Measurements from ENCODE around the gene PHKB.
"Not testable (repeated sequence)": the region's sequence is repeated elsewhere in the genome, so short reads cannot be mapped to it uniquely, and the experiment has no call there.

Gene PHKB

DNA sequence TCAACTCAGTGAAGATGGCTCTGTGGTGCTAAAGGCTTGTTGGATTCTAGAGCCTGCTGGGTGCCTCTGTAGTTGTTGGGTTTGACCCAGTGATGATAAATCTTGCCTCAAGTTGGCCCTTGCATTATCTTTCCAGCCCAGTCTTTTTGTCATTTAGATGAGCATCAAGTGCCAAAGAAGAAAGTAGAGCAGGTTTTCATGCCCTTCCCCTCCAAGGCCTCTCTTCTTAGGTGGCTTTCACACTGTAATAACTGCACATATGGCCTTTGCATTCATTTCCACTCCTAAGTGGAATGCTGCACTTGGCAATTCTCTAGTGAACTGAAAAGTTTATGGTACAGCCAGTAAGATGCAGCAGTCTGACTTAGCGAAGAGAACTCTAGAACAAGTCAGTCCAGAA, 165.1 kb downstream of the PHKB start:
- no peak for DNase-seq (ENCODE audit: low spot score)

DNA sequence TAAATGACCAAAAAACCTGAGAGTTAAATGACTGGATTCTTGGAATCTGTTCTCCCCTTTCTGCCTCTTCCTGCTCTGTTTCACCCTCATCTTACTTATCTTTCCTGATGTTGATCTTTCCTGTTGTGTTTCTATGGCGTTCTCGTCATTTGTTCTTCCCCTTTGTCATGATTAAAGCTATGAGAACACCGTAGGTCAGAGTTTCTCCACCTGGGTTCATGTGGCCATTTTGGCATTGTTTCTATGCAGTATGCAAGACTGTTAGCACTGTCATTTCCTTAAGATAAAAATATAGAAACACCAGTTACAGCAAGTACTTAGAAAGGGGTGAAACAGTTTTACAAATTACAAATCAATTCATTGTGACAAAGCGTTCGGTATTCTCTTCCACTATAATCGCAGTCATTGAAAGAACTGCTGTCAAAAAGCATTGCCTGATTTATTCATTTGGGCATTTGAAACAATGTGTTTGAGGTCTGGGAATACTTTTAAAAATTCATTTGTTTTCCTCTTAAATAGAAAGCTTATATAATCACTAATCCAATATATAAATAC, 166.0 kb downstream of the PHKB start:
- no peak for DNase-seq (ENCODE audit: low spot score)

DNA sequence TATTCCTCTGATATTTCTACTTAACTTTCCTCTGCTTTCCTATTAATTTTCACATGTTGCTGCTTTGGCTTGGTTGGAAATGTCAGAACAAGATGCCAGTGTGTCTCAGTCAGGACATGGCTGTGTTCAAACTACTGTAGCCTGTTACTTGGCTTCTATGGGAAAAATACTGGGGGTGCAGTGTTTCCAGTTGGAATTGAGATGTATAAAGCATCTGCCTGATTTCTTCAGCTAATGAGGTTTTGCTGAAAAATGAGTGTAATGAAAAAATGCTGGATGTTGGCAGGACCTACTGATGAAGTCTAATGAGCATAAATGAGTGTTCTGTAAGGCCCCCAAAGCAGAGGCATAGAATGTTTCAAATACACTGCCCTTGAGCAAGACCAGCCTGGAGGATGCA, 166.6 kb downstream of the PHKB start:
- no peak for DNase-seq (ENCODE audit: low spot score)

DNA sequence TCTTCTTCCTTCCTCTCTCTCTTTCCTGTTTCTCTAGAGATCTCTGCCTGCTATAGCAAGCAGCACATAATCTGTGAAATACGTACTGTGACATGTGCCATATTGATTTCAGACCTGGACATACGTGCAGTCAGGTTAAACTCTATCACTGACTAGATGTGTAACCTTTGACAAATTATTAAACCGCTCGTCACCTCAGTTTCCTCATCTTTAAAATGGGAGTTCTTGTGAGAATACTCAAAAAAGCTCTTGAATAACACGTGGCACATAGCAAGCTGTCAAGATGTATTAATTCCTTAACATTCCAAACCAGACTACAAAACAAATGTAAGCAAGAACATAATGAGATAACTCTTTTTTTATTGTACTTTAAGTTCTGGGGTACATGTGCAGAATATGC, 170.0 kb downstream of the PHKB start:
- no peak for DNase-seq (ENCODE audit: low spot score)

DNA sequence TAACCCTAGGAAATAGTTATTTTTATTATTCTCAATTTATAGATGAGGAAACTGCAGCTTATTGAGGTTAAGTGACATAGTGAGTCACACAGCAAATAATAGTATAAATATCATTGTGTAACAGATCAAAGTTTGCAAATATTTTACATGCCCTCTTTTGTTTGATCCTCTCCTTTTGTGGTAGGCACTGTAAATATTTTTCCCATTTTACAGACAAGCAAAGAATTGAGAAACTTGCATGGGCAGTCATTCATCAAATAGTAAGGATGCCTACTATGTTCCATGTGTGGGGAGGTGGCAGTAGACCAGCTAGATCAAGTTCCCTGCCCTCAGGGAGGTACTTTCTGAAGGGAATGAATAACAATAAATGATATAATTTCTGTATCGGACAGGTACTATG, 173.0 kb downstream of the PHKB start:
- DNase-seq (ENCODE audit: low spot score) = no peak

DNA sequence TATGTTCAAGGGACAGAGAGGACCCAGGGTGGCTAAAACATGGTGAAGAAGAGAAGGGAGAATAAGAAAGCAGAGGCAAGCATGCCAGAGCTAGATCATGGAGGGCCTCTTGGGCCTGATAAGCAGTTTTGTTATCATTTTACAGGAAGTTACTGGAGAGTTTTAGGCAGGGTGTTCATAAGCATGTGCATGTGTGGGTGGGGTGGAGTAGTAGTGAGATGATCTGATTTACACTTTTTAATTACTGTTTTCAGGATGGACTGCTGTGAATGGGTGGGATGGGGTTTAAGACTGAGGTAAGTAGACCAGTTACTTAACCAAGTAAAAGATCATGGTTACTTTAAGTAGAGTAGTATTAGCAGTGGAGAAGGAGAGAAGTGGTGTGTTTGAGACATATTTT, 173.6 kb downstream of the PHKB start:
- no peak for DNase-seq (ENCODE audit: low spot score)

DNA sequence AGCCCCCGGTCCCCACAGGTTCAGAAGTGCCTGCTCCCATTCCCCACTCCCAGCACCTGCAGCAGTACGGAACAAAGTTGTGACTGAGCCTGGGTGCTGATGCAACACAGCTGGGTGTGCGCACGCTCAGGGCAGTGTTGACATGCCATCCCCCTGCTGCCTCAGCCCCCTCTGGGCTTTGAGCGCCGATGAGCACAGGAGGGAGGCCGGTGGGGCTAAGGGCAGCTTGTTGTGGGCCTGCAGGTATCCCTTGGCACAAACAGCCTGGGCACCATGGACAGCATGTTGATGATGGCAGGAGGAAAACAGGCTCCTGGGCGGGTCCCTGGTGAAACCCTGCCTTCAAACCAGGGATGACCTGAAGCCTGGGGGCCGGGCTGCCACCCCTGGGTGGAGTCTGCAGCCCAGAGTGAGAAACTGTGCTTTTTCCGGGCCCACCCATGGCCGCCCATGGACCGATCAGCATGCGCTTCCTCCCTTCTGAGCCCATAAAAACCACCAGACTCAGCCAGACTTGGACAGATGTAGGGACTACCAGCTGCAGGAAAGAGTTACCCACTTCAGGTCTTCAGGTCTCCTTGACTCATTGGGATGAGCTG, 175.5 kb downstream of the PHKB start:
- DNase-seq (ENCODE audit: low spot score) = no peak

DNA sequence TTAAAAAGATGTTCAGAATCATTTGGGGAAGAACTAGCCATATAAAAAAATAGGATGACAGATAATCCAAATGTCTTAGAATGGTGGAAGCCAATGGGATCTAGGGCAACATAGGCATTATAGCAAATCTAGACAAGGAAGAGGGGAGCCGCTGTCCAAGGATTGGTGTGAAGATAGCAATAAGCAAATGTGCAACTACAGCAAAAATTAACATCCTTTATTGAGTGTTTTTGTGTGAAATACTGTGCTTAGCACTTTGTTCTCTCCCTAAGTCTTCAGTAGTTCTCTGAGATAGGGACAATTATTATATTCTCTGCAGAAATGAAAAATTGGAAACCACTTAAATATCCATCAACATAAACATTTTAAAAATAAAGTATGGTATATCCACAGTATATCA, 177.0 kb downstream of the PHKB start:
- DNase-seq (ENCODE audit: low spot score) = no peak

DNA sequence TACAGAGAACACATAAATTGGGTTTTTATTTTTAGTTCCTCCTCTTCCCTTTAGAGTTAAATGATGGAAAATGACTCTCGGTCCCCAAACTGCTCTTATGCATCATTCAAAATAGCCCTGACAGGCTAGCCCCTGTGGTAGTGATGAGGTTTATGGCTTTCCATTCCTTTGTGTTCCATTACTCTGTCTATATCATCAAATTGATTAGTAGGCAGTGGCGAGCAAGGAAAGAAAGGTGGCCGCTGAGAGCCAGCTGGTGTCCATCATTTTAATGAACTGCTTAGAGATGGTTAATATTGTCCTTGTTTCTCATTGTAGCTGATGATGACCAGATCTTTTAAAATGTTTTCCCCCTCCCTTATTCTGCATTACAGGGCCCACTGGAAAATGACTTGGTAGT, 179.5 kb downstream of the PHKB start:
- no peak for DNase-seq (ENCODE audit: low spot score)

DNA sequence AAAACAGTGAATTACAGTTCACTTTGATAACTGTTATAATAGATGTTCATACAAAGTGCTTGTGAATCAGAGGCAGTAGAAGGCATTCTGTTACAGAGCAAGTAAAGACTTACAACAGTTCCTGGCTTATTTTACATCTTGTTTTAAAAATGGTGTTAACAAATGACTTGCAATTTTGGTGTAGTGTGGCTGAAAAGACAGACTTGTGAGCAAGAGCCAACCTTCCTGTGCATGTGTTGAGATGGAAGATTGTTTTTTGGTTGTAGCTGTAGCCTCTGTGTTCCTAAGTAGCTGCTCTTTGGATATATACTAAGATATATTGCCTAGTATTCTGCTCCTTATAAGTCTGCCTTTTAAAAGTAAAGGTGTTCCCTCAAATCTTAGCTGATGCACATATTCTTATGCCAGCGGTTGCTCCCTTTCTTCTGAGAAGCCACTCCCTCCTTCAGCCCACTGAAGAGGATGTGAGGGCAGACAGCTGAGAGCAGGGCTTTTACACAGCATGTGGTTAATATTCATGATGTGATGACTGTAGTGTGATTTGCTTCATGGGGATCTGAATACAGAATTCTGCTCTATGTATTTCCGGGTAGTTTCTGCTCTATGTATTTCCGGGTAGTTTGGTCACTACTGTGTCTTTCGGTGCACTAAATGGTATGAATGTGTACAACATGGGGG, 182.3 kb downstream of the PHKB start:
- no peak for DNase-seq (ENCODE audit: low spot score)

DNA sequence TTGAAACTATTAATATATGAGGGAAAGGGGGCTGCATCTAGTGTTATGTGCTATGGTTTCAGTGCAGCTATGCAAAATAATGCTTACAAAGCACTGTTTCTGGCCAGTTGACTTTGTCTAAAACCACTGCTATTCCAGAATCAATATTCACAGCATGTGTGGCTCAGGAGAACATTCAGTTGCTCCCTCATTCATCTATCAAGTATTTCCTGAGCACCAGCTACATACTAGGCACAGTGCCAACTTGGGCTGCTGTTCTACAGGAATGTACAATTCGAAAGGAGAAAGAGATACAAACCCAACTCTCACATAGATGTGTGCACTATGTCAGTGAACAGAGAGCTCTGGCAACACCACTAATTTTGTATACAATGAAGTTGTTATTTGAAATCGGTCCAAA, 183.0 kb downstream of the PHKB start:
- DNase-seq (ENCODE audit: low spot score) = no peak

DNA sequence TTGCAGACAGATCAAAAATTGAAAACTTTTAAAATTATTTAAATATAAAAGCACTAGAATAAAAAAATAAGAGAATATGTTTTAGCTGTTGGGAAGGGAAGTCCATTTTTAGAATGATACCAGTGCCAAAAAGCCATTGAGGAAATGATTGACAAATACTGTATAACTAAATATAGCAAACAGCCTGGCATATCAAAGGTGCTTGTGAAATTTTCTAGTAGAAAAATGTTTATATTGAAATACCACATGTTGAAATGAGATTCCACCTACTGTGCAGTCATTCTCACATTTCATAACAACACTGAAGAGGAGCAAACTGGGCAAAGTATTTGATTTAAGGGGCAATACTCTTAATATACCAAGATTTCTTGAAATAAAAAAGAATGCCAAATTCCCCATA, 183.5 kb downstream of the PHKB start:
- no peak for DNase-seq (ENCODE audit: low spot score)

DNA sequence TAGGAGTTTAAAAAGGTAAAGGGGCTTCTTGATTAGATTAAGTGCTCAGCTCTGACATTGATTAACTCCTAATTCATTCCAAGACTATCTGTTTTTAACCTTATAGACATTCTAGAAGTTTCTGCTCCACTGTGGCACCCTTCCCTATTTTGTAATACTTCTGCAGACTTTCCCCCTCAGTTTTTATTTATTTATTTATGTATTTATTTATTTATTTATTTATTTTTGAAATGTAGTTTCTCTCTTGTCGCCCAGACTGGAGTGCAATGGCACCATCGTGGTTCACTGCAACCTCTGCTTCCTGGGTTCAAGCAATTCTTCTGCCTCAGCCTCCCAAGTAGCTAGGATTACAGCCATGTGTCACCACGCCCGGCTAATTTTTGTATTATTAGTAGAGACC, 185.8 kb downstream of the PHKB start:
- no peak for DNase-seq (ENCODE audit: low spot score)

DNA sequence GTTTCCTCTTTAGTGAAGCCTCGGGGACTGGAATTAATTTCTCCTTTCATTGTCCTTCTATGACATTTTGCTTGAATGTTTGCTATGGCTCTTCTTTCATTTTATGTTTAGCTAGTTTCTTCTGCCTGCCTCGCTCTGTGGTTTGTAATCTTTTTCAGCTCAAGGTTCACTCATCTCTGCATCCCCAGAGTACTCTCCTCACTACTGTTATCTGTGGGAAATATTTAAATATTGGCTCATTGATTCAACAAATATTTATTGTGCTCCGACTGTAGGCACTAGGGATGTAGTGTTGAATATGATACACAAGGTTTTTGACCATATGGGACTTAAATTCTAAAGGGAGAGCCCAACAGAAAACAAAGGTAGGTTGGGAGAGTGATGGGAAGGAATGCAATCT, 195.9 kb downstream of the PHKB start:
- DNase-seq (ENCODE audit: low spot score) = no peak

DNA sequence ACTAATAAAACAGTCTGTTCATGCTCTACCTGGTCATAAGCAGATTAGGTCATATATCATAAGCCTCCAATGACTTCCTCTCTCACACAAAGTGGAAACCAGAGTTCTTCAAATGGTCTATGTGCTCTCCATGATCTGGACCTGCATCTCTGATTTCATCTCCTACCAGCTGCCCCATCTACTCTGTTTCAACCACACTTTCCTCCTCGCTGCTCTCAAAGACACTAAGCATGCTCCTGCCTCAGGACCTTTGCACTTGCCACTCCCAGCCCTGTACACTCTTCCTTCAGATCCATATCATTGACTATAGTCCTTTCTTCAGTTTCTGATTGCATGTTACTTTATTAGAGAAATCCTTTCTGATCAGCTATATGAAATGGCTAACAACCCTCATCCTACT, 196.8 kb downstream of the PHKB start:
- no peak for DNase-seq (ENCODE audit: low spot score)

DNA sequence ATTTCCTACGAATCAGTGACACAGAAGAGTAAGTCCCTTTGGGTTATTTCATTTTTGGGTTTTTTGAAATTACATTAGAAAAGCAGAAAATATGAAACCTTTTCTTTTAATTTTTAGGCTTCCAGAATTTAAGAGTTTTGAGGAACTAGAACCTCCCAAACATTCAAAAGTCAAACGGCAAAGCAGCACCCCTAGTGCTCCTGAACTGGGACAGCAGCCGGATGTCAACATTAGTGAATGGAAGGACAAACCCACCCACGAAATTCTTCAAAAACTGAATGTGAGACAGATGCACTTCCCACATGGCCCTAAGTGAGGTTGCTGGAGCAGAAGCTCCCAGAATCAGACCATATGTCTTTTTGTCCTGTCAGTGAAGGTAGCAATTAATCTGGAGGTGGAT, 199.4 kb downstream of the PHKB start:
- no peak for DNase-seq (ENCODE audit: low spot score)

DNA sequence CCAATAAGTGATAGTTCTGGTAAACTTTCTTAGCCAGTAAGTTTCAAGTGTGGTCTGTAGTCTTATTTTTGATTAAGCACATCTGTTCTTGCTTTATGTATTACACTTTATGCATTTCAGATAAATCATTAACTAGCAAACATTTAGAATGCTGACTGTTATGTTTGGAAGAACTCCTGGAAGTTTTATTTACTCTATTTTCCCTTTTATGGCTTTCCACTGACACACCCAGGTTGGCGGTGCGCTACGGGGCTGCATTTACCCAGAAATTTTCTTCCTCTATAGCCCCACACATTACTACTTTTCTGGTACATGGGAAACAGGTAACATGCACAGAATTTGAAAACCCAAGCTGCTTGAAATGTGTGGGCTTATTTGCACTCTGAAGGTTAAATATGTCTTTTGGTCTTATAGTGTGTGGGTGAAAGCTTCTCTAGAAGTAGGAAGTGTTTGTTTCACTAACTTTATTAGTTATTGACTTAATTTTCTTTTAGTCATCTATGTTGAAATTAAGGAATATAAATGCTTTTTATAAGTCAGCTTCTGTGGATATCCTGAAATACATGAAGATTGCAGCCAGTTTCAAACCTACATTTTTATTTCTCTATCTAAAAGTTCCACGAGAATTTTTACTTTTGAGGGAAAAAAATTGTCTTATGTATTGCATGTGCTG, 203.7 kb downstream of the PHKB start:
- no peak for DNase-seq (ENCODE audit: low spot score)

DNA sequence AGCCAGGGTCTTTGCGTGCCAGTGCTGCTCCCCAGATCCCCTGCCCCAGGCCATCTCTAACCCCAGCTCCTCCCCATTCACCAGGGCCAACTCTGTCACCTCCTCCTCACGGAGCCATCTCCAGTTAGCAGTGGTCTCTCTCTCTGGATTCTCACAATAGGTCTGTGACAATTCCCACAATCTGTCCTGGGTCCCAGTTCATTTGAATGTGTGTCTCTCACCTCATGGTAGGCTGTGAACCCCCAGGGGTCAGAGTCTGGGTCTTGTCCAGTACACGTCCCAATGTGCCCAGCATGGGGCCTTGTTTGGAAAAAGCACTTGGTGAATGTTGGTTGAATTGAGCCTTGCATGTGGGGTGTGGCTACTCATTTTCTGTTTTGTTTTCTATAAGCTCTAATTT, 205.3 kb downstream of the PHKB start:
- no peak for DNase-seq (ENCODE audit: low spot score)

DNA sequence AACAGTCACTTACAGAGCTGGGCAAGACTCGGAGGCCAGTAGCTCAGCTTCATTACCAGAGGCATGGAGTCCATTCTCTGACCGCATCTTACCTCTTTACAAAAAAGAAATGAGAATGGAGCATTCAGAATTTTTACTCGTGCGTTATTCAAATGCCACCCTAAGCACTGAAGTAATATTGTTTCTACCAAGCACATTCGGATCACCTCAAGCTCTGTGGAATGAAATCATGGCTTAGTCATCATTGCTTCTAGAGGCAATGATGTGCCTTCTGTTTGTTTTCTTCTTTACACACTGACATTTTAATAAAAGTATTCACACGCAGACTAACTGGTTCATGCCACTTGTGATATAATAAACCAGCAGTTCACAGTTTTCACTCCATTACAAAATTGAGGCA, 206.8 kb downstream of the PHKB start:
- no peak for DNase-seq (ENCODE audit: low spot score)

DNA sequence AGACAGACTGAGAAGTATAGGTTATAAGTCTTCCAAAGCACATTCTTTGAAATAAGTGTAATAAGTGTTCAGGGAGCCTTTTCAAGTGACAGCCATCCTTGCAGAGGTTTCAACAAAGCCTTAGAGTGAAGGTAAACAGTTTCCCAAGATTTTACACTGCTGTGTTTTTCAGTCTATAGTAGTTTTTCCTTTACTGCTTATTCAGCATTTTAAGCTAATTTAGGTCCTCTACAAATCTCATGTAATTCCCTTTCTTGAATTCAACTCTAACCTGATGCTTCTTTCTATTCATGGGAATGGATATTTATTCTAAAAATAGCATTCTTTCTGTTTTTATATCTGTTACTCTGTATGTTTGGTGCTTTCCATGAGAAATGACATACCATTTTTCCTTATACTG, 211.3 kb downstream of the PHKB start:
- DNase-seq (ENCODE audit: low spot score) = no peak

DNA sequence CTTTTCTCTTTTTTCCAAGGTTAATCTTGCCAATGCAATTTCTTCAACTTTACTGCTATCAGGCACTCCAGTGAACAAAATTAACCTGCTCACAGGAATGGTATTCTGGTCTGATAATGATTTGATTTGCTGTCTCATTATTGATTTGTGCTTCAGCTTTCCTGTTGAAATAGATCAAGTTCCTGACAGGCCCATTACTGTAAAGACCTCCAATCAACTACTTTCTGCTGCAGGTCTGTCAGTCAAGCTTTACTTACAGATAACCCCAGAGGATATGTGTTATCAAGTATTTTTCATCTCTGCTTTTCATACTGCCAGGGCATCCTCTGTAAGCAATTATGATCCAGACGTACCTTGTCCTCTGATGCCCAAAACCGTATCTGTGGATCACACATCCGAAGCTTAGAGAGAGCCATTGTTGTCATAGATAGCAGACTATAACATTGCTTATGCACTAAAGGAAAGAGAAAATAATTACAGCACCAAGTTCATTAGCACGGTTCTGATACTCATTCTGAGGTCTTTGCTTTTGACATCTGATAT, 215.6 kb downstream of the PHKB start:
- no peak for DNase-seq (ENCODE audit: low spot score)

DNA sequence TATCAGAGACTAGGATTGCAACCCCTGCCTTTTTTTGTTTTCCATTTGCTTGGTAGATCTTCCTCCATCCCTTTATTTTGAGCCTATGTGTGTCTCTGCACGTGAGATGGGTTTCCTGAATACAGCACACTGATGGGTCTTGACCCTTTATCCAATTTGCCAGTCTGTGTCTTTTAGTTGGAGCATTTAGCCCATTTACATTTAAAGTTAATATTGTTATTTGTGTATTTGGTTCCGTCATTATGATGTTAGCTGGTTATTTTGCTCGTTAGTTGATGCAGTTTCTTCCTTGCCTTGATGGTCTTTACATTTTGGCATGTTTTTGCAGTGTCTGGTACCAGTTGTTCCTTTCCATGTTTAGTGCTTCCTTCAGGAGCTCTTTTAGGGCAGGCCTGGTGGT, 220.4 kb downstream of the PHKB start:
- not testable (repeated sequence) for DNase-seq (ENCODE audit: low spot score)

DNA sequence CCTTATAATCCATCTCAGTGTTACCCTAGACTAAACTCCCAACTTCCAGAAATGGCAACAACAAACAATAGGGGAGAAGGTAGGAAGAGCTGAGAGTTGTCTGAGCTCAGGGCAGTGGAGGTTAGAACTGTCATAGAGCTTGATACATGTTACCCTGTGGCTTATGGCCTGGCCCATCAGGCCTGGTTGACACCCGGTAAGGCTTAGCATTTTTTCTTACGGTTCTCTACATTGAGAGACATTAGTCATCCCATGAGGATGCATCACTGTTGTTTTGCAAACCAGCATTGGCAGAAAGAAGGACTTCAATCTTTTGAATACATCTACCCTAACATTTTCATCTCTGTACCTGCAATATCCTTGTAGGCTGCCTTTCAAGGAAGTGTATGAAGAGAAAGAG, 226.6 kb downstream of the PHKB start:
- DNase-seq (ENCODE audit: low spot score) = no peak

All from COLO829 (cell line).